ENCODE measurements around the gene KCNG1.

Gene KCNG1

GRCh38 chr20:51036226-51036625 lies 13.3 kb upstream of the KCNG1 start:
- no peak for DNase-seq

GRCh38 chr20:51034988-51035656 lies 12.2 kb upstream of the KCNG1 start:
- DNase-seq, result no peak

GRCh38 chr20:51034476-51034875 lies 11.6 kb upstream of the KCNG1 start:
- no peak for DNase-seq

GRCh38 chr20:51029963-51030920 lies 7.3 kb upstream of the KCNG1 start:
- DNase-seq, result no peak

GRCh38 chr20:51029556-51029955 lies 6.6 kb upstream of the KCNG1 start:
- DNase-seq, result no peak

- DNase-seq, result no peak
Measured at GRCh38 chr20:51028616-51029212, 5.8 kb upstream of the KCNG1 start.

- DNase-seq, result no peak
Measured at GRCh38 chr20:51027035-51027795, 4.3 kb upstream of the KCNG1 start.

- no peak for DNase-seq
Measured at GRCh38 chr20:51026269-51026668, 3.4 kb upstream of the KCNG1 start.

- no peak for DNase-seq
Measured at GRCh38 chr20:51024761-51025160, 1.9 kb upstream of the KCNG1 start.

- DNase-seq, result no peak
Measured at GRCh38 chr20:51023617-51024155, 779 bp upstream of the KCNG1 start.

- DNase-seq, result no peak
Measured at GRCh38 chr20:51022227-51022802, 592 bp downstream of the KCNG1 start.

- no peak for DNase-seq
Measured at GRCh38 chr20:51021067-51022025, 1.6 kb downstream of the KCNG1 start.

- no peak for DNase-seq
Measured at GRCh38 chr20:51020657-51021056, 2.2 kb downstream of the KCNG1 start.

- no peak for DNase-seq
Measured at GRCh38 chr20:51019656-51020592, 3.0 kb downstream of the KCNG1 start.

- no peak for DNase-seq
Measured at GRCh38 chr20:51017251-51017650, 5.7 kb downstream of the KCNG1 start.

GRCh38 chr20:51016521-51016920 lies 6.4 kb downstream of the KCNG1 start:
- DNase-seq, result no peak

GRCh38 chr20:51014797-51015722 lies 7.8 kb downstream of the KCNG1 start:
- DNase-seq, result peak; percentile 29

GRCh38 chr20:51013577-51014330 lies 9.2 kb downstream of the KCNG1 start:
- peak; percentile 28 for DNase-seq

Data from NCI-H1436 (cell line).